Measurements from ENCODE around the gene DNAJC8.

DNAJC8 gene

DNA sequence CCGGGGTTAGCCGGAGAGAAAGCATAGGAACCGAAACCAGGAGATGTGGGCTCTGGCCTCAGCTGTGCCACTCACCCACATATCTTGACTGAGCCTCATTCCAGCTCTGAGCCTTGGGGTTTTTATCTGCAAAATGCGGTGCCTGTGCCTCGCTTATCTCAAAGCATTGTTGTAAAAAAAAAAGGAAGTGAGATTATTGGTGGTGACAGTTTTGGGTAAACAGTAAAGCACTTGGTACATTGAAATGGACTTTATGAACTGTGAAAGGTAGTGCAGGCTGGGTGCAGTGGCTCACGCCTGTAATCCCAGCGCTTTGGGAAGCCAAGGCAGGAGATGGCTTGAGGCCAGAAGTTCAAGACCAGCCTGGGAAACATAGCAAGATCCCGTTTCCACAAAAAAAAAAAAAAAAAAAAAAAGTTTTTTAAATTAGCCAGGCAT lies 60.1 kb downstream of the DNAJC8 start:
- DNase-seq (ENCODE audit: low read depth, low spot score) = peak; percentile 23

GRCh38 chr1:28171246-28171645 lies 61.6 kb downstream of the DNAJC8 start:
- no peak for DNase-seq (ENCODE audit: low read depth, low spot score)

GRCh38 chr1:28170001-28170596 lies 62.7 kb downstream of the DNAJC8 start:
- no peak for DNase-seq (ENCODE audit: low read depth, low spot score)

DNA sequence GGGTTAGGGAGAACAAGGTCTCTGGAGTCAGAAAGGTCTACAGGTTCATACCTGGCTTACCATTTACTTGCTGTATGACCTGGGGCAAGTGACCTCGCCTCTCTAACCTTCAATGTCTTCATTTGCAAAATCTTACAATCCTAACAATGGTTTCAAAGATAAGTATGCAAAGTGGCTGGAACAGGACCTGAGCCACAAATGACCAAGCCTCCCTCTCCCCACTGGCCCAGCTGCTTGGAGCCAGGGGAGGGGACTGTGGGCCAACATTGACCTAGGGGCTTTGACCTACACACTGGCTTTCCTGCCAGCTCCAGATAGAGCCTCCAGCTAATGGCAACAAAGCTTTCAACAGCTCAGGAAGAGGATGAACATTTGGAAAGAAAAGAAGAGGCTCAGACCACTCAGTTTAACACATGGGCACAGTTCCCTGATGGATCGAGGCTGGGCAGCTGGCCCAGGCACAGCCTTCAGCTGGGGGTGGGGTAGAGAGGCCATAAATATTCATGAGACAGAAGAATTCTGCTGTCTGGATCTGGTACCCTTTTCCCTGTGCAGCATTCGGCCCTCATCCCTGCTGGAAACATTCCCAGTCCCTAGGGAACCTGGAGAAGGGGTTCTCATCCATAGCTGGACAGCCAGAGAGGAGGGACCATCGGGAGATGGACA lies 69.2 kb downstream of the DNAJC8 start:
- peak; percentile 87 for DNase-seq (ENCODE audit: low read depth, low spot score)

DNA sequence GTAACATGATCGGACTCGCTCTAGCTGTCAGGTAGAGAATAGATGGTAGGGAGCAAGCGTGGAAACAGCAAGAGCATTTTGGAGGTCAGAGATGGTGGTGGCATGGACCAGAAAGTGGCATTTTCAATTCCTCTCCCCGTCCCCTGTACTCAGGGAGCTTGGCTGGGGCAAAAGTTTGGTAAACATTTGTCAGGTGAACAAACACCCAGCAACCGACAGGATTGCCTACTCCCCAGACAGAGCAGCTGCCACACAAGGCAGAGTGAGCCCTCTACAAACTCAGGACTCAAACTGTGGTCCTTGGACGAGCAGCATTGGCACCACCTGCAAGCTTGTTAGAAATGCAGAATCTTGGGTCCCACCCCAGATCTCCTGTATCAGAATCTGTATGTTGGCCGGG lies 70.7 kb downstream of the DNAJC8 start:
- no peak for DNase-seq (ENCODE audit: low read depth, low spot score)

DNA sequence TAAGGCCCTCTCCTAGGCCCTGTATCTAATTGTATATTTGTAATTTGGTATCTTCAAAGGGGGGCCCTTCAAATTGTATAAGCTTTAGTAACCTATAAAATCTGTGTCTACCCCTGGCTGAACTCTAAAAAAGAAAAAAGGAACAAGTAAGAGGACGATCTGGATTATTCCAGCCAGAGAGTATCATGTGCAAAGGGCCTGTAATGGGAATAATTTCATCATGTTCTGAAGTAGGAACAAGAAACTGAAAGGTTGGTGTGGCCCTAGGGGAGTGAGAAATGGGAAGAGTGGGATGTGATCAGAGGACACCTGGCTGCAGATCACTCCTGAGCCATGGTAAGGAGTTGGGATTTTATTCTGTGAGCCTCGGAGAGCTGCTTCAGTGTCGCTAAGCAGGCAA lies 71.1 kb downstream of the DNAJC8 start:
- DNase-seq (ENCODE audit: low read depth, low spot score) = no peak

DNA sequence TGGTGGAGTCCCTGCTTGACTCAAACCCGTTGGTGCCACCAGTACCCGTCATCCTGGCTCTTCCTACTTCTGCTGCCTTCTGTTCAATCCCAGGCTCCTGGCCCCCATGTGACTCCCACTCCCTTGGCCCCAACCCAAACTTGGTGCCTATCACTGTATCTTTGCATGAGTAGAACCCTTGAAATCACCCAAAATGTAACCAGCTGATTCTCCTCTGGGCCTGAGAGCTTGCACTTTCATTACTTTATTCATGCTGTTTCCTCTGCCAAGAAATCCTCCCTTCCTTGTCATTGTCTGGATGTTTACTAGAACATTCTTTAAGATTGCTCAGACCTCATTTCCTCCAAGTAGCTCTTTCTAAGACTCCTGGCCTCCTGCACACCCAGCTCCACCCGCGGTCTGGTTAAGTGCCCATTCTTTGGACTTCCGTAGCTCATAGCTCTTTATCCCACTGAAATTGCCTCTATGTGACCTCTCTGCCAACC lies 72.0 kb downstream of the DNAJC8 start:
- peak; percentile 91 for DNase-seq (ENCODE audit: low read depth, low spot score)

DNA sequence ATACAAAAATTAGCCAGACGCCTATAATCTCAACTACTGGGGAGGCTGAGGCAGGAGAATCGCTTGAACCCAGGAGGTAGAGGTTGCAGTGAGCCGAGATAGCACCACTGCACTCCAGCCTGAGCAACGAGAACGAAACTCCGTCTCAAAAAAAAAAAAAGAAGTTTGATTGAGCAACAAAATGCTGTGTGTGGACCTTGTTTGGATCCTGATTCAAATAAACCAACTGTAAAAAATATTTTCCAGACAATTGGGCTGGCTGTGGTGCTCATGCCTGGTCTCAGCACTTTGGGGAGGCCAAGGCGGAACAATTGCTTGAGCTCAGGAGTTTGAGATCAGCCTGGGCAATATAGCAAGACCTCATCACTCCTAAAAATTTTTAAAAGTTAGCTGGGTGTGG lies 73.1 kb downstream of the DNAJC8 start:
- no peak for DNase-seq (ENCODE audit: low read depth, low spot score)

DNA sequence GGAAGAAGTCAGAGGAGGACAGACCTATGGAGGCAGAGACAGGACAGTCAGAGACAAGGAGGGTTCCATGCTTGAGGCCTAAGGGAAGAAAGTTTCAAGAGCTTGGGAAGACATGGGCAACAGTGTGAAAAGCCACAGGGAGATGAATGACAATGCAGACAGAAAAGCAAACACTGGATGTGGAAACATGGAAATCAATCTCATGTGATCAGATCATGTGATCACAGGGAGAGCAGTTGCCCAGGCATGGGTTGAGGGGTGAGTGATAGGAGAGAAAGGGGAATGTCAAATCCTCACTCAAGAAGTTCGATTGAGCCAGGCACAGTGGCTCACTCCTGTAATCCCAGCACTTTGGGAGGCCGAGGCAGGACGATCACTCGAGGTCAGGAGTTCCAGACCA lies 73.6 kb downstream of the DNAJC8 start:
- no peak for DNase-seq (ENCODE audit: low read depth, low spot score)

- no peak for DNase-seq (ENCODE audit: low read depth, low spot score)
Observed at GRCh38 chr1:28157894-28158293, 74.9 kb downstream of the DNAJC8 start.

DNA sequence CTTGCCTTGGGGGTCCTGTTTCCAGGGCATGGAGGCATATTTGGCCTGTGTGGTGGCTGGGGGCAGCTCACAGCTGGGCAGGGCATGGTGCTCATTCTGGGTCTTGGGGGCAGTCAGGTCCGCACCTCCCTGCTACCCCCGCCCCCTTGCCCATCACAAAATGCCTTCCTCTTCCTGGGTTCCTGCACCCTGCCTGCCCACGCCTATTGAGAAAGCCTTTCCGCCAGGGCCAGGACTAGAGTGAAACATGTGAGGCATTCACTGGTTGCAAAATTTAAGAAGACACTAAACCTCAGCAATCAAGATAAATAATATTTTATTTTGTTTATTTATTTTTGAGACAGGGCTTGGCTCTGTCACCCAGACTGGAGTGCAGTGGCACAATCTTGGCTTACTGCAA lies 76.0 kb downstream of the DNAJC8 start:
- DNase-seq (ENCODE audit: low read depth, low spot score) = no peak

DNA sequence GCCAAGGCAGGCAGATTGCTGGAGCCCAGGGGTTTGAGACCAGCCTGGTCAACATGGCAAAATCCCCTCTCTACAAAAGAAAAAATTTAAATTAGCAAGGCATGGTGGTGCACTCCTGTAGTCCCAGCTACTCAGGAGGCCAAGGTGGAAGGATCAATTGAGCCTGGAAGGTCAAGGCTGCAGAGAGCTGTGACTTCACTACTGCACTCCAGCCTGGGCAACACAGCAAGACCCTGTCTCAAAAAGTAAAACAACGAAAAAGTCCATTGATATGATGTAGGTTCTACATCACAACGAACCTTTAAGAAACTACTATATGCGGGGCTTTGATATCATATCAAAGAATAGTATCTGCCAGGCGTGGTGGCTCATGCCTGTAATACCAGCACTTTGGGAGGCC lies 77.2 kb downstream of the DNAJC8 start:
- no peak for DNase-seq (ENCODE audit: low read depth, low spot score)

- no peak for DNase-seq (ENCODE audit: low read depth, low spot score)
Observed at GRCh38 chr1:28154078-28154594, 78.7 kb downstream of the DNAJC8 start.

All from astrocyte of the hippocampus (primary cell).